ENCODE results near the gene KLF13.

DNA sequence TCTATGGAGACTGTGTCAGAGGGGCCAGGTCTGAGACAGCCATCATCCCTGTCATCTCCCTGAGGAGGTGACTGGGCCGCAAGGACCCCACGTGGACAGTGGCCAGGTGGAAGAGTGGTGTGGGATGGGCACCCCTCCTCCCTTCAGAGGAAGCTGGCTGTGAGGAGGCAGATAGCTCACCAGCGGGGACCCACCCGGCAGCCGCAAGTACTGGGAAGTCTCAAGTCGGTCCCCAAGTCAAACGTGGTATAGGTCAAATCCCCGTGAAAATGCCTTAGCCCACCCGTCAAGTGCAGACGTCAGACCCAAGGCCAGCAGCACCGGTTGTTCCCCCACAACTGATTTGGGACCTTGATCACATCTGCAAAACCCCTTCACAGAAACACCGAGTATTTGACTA is 12.3 kb upstream of the KLF13 start:
- no peak for TF ChIP-seq SMAD1 (IDR thresholded peaks at IDR 0.05; ENCODE audit: low read depth, partially characterized antibody)
- no peak for TF ChIP-seq FOXK2 (IDR thresholded peaks at IDR 0.05)
- TF ChIP-seq, protein P1, sequence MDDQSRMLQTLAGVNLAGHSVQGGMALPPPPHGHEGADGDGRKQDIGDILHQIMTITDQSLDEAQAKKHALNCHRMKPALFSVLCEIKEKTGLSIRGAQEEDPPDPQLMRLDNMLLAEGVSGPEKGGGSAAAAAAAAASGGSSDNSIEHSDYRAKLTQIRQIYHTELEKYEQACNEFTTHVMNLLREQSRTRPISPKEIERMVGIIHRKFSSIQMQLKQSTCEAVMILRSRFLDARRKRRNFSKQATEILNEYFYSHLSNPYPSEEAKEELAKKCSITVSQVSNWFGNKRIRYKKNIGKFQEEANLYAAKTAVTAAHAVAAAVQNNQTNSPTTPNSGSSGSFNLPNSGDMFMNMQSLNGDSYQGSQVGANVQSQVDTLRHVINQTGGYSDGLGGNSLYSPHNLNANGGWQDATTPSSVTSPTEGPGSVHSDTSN (IDR thresholded peaks at IDR 0.05; ENCODE audit: insufficient replicate concordance, low read depth, low read length): no peak
- no peak for TF ChIP-seq POLR2A (IDR thresholded peaks at IDR 0.05; ENCODE audit: low read depth, low read length)
- TF ChIP-seq, protein P2, sequence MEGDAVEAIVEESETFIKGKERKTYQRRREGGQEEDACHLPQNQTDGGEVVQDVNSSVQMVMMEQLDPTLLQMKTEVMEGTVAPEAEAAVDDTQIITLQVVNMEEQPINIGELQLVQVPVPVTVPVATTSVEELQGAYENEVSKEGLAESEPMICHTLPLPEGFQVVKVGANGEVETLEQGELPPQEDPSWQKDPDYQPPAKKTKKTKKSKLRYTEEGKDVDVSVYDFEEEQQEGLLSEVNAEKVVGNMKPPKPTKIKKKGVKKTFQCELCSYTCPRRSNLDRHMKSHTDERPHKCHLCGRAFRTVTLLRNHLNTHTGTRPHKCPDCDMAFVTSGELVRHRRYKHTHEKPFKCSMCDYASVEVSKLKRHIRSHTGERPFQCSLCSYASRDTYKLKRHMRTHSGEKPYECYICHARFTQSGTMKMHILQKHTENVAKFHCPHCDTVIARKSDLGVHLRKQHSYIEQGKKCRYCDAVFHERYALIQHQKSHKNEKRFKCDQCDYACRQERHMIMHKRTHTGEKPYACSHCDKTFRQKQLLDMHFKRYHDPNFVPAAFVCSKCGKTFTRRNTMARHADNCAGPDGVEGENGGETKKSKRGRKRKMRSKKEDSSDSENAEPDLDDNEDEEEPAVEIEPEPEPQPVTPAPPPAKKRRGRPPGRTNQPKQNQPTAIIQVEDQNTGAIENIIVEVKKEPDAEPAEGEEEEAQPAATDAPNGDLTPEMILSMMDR (IDR thresholded peaks at IDR 0.05 in 2 of 3, conservative IDR thresholded peaks at IDR 0.05 in 1 of 3; ENCODE audit: control insufficient read depth in 2 of 3, extremely low read depth in 1 of 3, insufficient read depth in 1 of 3, low read depth in 3 of 3, low read length in 3 of 3): no peak
- no peak for TF ChIP-seq JUND (IDR thresholded peaks at IDR 0.05; ENCODE audit: low read depth, low read length)
- no peak for TF ChIP-seq CREB1 (IDR thresholded peaks at IDR 0.05; ENCODE audit: low read depth)
- no peak for TF ChIP-seq RBBP5 (conservative IDR thresholded peaks at IDR 0.05)
- no peak for TF ChIP-seq SPI1 (IDR thresholded peaks at IDR 0.05; ENCODE audit: borderline replicate concordance, insufficient read depth, low read depth, low read length)
- no peak for TF ChIP-seq ZNF274 (IDR thresholded peaks at IDR 0.05; ENCODE audit: insufficient read depth, insufficient read length)
- TF ChIP-seq NR2C2 (IDR thresholded peaks at IDR 0.05; ENCODE audit: borderline replicate concordance, control insufficient read depth, insufficient read length, low read depth): no peak
- TF ChIP-seq, protein P3, sequence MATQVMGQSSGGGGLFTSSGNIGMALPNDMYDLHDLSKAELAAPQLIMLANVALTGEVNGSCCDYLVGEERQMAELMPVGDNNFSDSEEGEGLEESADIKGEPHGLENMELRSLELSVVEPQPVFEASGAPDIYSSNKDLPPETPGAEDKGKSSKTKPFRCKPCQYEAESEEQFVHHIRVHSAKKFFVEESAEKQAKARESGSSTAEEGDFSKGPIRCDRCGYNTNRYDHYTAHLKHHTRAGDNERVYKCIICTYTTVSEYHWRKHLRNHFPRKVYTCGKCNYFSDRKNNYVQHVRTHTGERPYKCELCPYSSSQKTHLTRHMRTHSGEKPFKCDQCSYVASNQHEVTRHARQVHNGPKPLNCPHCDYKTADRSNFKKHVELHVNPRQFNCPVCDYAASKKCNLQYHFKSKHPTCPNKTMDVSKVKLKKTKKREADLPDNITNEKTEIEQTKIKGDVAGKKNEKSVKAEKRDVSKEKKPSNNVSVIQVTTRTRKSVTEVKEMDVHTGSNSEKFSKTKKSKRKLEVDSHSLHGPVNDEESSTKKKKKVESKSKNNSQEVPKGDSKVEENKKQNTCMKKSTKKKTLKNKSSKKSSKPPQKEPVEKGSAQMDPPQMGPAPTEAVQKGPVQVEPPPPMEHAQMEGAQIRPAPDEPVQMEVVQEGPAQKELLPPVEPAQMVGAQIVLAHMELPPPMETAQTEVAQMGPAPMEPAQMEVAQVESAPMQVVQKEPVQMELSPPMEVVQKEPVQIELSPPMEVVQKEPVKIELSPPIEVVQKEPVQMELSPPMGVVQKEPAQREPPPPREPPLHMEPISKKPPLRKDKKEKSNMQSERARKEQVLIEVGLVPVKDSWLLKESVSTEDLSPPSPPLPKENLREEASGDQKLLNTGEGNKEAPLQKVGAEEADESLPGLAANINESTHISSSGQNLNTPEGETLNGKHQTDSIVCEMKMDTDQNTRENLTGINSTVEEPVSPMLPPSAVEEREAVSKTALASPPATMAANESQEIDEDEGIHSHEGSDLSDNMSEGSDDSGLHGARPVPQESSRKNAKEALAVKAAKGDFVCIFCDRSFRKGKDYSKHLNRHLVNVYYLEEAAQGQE (IDR thresholded peaks at IDR 0.05; ENCODE audit: low read depth, low read length): no peak
- TF ChIP-seq SMC3 (IDR thresholded peaks at IDR 0.05; ENCODE audit: borderline replicate concordance, low read length): no peak
